OCI-LY7 (cell line): ENCODE results near the gene CRYGD. TPM values are rescaled to one million over a fixed set of nuclear protein-coding genes. Genes with fewer than 3 reads are reported as not detected.

ENCODE experiments used
- BruUV-seq: library from RNA; stranded (reverse); fragments of 400-500 nt; replicated peaks from 2 replicates; lab custom pipeline; 2021; lab: Mats Ljungman, UMichigan
- CTCF ChIA-PET: fragments of 300-600 bp; sonication (Branson Sonifier 250); formaldehyde crosslinking; loops from one replicate; lab custom pipeline; 2022; ENCODE audit warnings: antibody characterized with exemption; ENCODE audit not compliant: unreplicated experiment; lab: Charles Lee
- POLR2A ChIA-PET: fragments of 300-600 bp; sonication (Branson Sonifier 250); formaldehyde crosslinking; loops from one replicate; lab custom pipeline; 2022; ENCODE audit warnings: antibody characterized with exemption; lab: Charles Lee
- DNase-seq: peaks from one replicate; pipeline ENCODE4 v3.0.0-alpha.2; 2015; ENCODE audit warnings: low spot score
- H2AFZ ChIP-seq: fragments of 200-600 bp; sonication (generic), shearing (Covaris generic); 2 replicates; pipeline ENCODE4 v1.6.1; 2014; ENCODE audit warnings: mild to moderate bottlenecking, antibody characterized with exemption, low read length, moderate library complexity
- H3K27ac ChIP-seq: fragments of 200-600 bp; sonication (generic); 2 replicates; pipeline ENCODE4 v1.5.1; 2014; ENCODE audit warnings: mixed run types, low read depth, mild to moderate bottlenecking, moderate library complexity, low read length, inconsistent platforms; ENCODE audit not compliant: poor library complexity, severe bottlenecking
- H3K36me3 ChIP-seq: fragments of 200-600 bp; sonication (generic); 2 replicates; pipeline ENCODE4 v1.6.1; 2014; ENCODE audit warnings: mild to moderate bottlenecking, antibody characterized with exemption, low read length, moderate library complexity, mixed read lengths; ENCODE audit not compliant: insufficient read depth
- H3K4me1 ChIP-seq: fragments of 200-600 bp; sonication (generic); 2 replicates; pipeline ENCODE4 v1.5.1; 2014; ENCODE audit warnings: mild to moderate bottlenecking, low read length; ENCODE audit not compliant: insufficient read depth, poor library complexity, severe bottlenecking
- H3K4me2 ChIP-seq: fragments of 200-600 bp; sonication (generic); 2 replicates; pipeline ENCODE4 v1.6.1; 2014; ENCODE audit warnings: mild to moderate bottlenecking, low read length
- H3K4me3 ChIP-seq: fragments of 200-600 bp; sonication (generic); 2 replicates; pipeline ENCODE4 v1.5.1; 2014; ENCODE audit warnings: mild to moderate bottlenecking, low read depth, low read length; ENCODE audit not compliant: poor library complexity, severe bottlenecking
- H3K79me2 ChIP-seq: fragments of 200-600 bp; sonication (generic); 2 replicates; pipeline ENCODE4 v1.6.1; 2016; ENCODE audit warnings: low read depth, mild to moderate bottlenecking, low read length, moderate library complexity, mixed read lengths; ENCODE audit not compliant: insufficient read depth
- H3K9me2 ChIP-seq: fragments of 200-600 bp; sonication (generic); 2 replicates; pipeline ENCODE4 v1.6.1; 2016; ENCODE audit warnings: mild to moderate bottlenecking, low read length, mixed read lengths; ENCODE audit not compliant: insufficient read depth
- H3K9me3 ChIP-seq: fragments of 200-600 bp; sonication (generic); 2 replicates; pipeline ENCODE4 v1.6.1; 2014; ENCODE audit warnings: mild to moderate bottlenecking, mixed run types, low read length, mixed read lengths
- H4K20me1 ChIP-seq: fragments of 200-600 bp; sonication (generic); 2 replicates; pipeline ENCODE4 v1.6.1; 2014; ENCODE audit warnings: mild to moderate bottlenecking, antibody characterized with exemption, low read length, moderate library complexity, mixed read lengths; ENCODE audit not compliant: insufficient read depth
- EZH2phosphoT487 ChIP-seq: fragments of 200-600 bp; sonication (generic); IDR thresholded peaks from 2 replicates; pipeline ENCODE4 v1.6.1; 2018; ENCODE audit warnings: low read depth, borderline replicate concordance, mild to moderate bottlenecking, mixed run types, antibody characterized with exemption, low read length, moderate library complexity, mixed read lengths
- intact Hi-C: fragments of 100-400 bp; cut with micrococcal nuclease; formaldehyde crosslinking; loops from one replicate; pipeline ENCODE4 v1.10.0; 2022; ENCODE audit not compliant: unreplicated experiment
- total RNA-seq, 2 experiments: library from RNA; depleted of rRNA in 1 of 2; stranded (reverse); fragments of >200 nt in 1 of 2; shearing (Covaris generic) in 1 of 2; gene quantifications; 2 replicates each; pipeline ENCODE4 v1.2.3, GENCODE V29; 2014 to 2022
- TF ChIP-seq, protein P1 (sequence below): fragments of 200-600 bp; sonication (generic); conservative IDR thresholded peaks from 2 replicates; pipeline ENCODE4 v1.5.1; 2014; ENCODE audit warnings: mild to moderate bottlenecking, antibody characterized with exemption, low read length, moderate library complexity, mixed read lengths

Gene CRYGD
- total RNA-seq, 2 experiments from 2014 or later: not detected

DNA sequence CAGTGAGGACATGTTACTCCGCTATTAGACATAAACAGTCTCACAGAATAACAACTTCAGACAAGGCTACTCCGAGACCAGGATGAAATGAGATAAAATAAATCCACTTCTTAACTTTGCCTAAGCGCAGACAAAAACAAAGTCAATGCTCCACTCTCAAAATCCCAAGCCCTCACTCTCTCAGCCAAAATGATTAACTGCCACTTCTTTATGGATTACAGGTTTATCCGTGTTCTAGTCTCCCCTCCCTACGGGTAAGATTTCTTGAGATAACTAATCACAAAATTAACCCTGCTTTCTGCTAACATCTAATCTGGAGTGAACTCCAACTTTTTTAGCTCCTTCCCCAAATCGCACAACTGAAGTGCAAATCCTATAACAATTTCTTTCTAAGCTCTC, 6.4 kb upstream of the CRYGD start:
- no peaks in the 10 kb centered on the region for H3K36me3 ChIP-seq
- H3K27ac ChIP-seq: no peak overlapping the region
- no peak overlapping the region for H2AFZ ChIP-seq
- TF ChIP-seq, protein P1, sequence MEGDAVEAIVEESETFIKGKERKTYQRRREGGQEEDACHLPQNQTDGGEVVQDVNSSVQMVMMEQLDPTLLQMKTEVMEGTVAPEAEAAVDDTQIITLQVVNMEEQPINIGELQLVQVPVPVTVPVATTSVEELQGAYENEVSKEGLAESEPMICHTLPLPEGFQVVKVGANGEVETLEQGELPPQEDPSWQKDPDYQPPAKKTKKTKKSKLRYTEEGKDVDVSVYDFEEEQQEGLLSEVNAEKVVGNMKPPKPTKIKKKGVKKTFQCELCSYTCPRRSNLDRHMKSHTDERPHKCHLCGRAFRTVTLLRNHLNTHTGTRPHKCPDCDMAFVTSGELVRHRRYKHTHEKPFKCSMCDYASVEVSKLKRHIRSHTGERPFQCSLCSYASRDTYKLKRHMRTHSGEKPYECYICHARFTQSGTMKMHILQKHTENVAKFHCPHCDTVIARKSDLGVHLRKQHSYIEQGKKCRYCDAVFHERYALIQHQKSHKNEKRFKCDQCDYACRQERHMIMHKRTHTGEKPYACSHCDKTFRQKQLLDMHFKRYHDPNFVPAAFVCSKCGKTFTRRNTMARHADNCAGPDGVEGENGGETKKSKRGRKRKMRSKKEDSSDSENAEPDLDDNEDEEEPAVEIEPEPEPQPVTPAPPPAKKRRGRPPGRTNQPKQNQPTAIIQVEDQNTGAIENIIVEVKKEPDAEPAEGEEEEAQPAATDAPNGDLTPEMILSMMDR: no peak
- TF ChIP-seq EZH2phosphoT487: no peak
- no peak for DNase-seq
- H4K20me1 ChIP-seq: no peaks in the 10 kb centered on the region
- no peak overlapping the region for H3K4me3 ChIP-seq
- no peak overlapping the region for H3K4me2 ChIP-seq
- no peaks in the 10 kb centered on the region for H3K79me2 ChIP-seq
- ChIA-PET CTCF (no interaction called here), POLR2A (interaction anchor here (0.6 kb wide), 1 partner anchor 859 kb away, joined by 3 read pairs; no protein-coding TSS in a partner anchor)
- no peaks in the 10 kb centered on the region for H3K4me1 ChIP-seq
- BruUV-seq: no TSS peak
- no peaks in the 10 kb centered on the region for H3K9me3 ChIP-seq
- H3K9me2 ChIP-seq: no peaks in the 10 kb centered on the region
- intact Hi-C loops: no loop called here

DNA sequence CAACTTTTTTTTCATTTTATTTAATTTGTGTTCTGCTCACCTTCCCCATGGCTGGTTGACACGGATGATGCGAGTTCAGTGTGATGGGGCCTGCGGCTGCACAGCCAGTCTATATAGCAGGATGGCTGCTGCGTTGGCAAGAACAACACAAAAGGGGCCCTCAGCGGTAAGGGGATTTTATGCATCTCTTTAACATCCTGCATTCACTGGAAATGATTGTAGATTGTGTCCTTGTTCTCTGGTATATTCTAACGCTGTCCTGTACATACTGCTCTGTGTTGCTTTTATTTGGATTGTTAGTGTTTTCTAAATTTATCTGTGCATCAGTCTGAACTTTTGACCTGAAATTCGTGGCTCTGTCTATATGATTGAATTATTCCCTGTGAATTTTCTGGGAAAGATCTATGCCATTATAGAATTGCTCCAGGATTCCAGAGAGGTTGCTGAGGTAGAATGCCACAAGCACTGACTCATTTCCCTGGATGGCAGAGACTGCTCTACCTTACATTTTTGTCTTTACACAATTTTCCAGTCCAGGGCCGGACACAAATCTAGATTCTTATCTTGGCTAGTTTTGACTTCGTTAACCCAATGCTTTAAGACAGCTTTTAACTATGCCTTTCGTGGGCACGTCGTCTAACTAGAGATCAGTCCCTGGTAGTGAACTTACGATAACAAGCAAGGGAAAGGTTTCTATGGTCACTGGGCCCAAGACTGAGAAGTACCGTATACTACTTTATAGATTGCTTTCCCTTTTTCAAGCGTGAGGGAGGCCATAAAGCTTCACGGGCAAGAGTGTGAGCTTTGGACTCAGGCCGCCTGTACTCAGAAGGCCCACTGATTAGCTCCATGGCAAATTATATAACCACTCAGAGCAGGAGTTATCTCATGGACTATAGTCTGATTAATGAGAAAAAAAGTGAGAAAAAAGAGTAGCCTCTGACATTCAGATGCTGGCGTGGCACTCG, 5.7 kb upstream of the CRYGD start, which contains the start of gene CRYGC:
TSS of gene CRYGC (minus strand) at position 85 of the 968 bp plus-strand sequence. CDS start at position 49, 36 bp downstream.
- no peak within 1 kb of the TSS for H3K4me3 ChIP-seq
- TF ChIP-seq, protein P1: no peak
- no peak for TF ChIP-seq EZH2phosphoT487
- no peaks in the 10 kb centered on the region for H3K9me2 ChIP-seq
- H4K20me1 ChIP-seq: no peaks in the 10 kb centered on the region
- ChIA-PET CTCF (no interaction called here), POLR2A (no interaction called here)
- no peak for DNase-seq
- no peaks in the 10 kb centered on the region for H3K4me1 ChIP-seq
- no peaks in the 10 kb centered on the region for H3K36me3 ChIP-seq
- no peak within 1 kb of the TSS for H3K27ac ChIP-seq
- no peak within 1 kb of the TSS for H3K4me2 ChIP-seq
- H3K79me2 ChIP-seq: no peaks in the 10 kb centered on the region
- H3K9me3 ChIP-seq: no peaks in the 10 kb centered on the region
- intact Hi-C loops: no loop called here
- no peak within 1 kb of the TSS for H2AFZ ChIP-seq
- BruUV-seq: no TSS peak

DNA sequence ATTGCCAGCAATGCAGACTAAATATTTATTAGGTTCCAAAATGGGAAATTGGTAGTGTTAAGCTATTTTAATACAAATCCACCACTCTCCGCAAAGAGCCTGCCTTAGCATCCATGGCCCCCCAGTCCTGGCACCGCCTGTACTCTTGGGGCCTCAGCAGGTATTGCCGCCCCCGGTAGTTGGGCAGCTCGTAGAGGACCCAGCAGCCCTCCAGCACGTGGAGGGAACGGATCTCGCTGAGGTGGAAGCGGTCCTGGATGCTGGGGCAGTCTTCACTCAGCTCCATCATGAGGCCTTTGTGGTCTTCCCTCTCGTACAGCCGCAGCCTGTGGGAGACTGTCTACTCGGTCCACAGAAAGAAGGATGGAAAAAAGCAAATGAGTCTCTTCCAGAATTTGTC, 3.8 kb upstream of the CRYGD start:
- intact Hi-C loops: no loop called here
- no peak overlapping the region for H3K4me2 ChIP-seq
- H3K4me3 ChIP-seq: no peak overlapping the region
- H3K36me3 ChIP-seq: no peaks in the 10 kb centered on the region
- no peaks in the 10 kb centered on the region for H4K20me1 ChIP-seq
- no peaks in the 10 kb centered on the region for H3K9me3 ChIP-seq
- DNase-seq: no peak
- H2AFZ ChIP-seq: no peak overlapping the region
- CTCF ChIA-PET: no interaction called here
- H3K9me2 ChIP-seq: no peaks in the 10 kb centered on the region
- no peaks in the 10 kb centered on the region for H3K4me1 ChIP-seq
- TF ChIP-seq EZH2phosphoT487: no peak
- TF ChIP-seq, protein P1: no peak
- no peak overlapping the region for H3K27ac ChIP-seq
- POLR2A ChIA-PET: no interaction called here
- BruUV-seq: no TSS peak
- no peaks in the 10 kb centered on the region for H3K79me2 ChIP-seq
